ENCODE data around the gene PRAMEF15.
"Not testable (repeated sequence)": the region's sequence is repeated elsewhere in the genome, so short reads cannot be mapped to it uniquely, and the experiment has no call there.

PRAMEF15 gene

DNA sequence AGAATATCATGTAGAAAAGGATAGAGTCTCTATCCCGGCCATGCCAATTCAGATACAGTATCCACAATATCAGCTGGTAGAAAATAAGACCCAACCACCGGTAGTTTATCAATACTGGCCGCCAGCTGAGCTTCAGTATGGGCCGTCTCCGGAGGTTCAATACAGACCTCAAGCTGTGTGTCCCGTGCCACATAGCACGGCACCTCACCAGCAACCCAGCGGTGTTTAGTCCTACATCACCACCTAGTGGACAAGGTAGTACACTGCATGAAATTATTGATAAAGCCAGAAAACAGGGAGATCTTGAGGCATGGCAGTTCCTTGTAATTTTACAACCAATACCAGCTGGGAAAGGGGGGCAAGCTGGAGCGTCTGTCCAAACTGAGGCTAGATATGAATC lies 39.1 kb downstream of the PRAMEF15 start:
- not testable (repeated sequence) for DNase-seq; H2AK5ac ChIP-seq (ENCODE audit: low read length); H3K4me2 ChIP-seq (ENCODE audit: low read length); H3K27ac ChIP-seq (ENCODE audit: low read depth, low read length); H2AFZ ChIP-seq (ENCODE audit: insufficient read depth, low read length, poor library complexity); H4K8ac ChIP-seq (ENCODE audit: low read depth, low read length); H3K9me3 ChIP-seq (ENCODE audit: insufficient read depth, low read depth, low read length); H3K14ac ChIP-seq (ENCODE audit: low read length); H4K91ac ChIP-seq (ENCODE audit: low read depth, low read length); H3K79me2 ChIP-seq (ENCODE audit: control insufficient read depth, insufficient read depth, low read length, poor library complexity); H3K18ac ChIP-seq (ENCODE audit: low read length); H3K4ac ChIP-seq (ENCODE audit: low read depth, low read length); H3K36me3 ChIP-seq (ENCODE audit: control insufficient read depth in 1 of 2, insufficient read depth in 2 of 2, low read length in 2 of 2); H2BK120ac ChIP-seq (ENCODE audit: insufficient read depth, low read length, poor library complexity); H3K79me1 ChIP-seq (ENCODE audit: low read length); H2BK12ac ChIP-seq (ENCODE audit: low read length); H4K12ac ChIP-seq (ENCODE audit: low read depth, low read length); H3K4me3 ChIP-seq (ENCODE audit: low read depth, low read length); H3K27me3 ChIP-seq (ENCODE audit: insufficient read depth, low read length); H3K4me1 ChIP-seq (ENCODE audit: control insufficient read depth in 1 of 2, insufficient read depth in 2 of 2, low read length in 2 of 2); H2BK5ac ChIP-seq (ENCODE audit: low read depth, low read length, poor library complexity); H3K9ac ChIP-seq (ENCODE audit: low read length); H3K23ac ChIP-seq (ENCODE audit: low read length)
- no CpG with 5 or more reads among the region's 9 CpGs for WGBS (ENCODE audit: extremely low coverage, insufficient coverage, insufficient read length)

DNA sequence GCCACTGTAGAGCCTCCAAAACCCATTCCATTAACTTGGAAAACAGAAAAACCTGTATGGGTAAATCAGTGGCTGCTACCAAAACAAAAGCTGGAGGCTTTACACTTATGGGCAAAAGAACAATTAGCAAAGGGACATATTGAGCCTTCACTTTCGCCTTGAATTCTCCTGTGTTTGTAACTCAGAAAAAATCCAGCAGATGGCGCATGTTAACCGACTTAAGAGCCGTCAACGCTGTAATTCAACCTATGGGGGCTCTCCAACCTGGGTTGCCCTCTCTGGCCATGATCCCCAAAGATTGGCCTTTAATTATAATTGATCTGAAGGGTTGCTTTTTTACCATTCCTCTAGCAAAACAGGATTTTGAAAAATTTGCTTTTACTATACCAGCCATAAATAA lies 41.4 kb downstream of the PRAMEF15 start:
- not testable (repeated sequence) for H3K23ac ChIP-seq (ENCODE audit: low read length); H3K79me2 ChIP-seq (ENCODE audit: control insufficient read depth, insufficient read depth, low read length, poor library complexity); H4K12ac ChIP-seq (ENCODE audit: low read depth, low read length); H3K27me3 ChIP-seq (ENCODE audit: insufficient read depth, low read length); H2BK12ac ChIP-seq (ENCODE audit: low read length); H3K9me3 ChIP-seq (ENCODE audit: insufficient read depth, low read depth, low read length); H3K4me2 ChIP-seq (ENCODE audit: low read length); H3K4ac ChIP-seq (ENCODE audit: low read depth, low read length); H2BK5ac ChIP-seq (ENCODE audit: low read depth, low read length, poor library complexity); H3K18ac ChIP-seq (ENCODE audit: low read length); H3K14ac ChIP-seq (ENCODE audit: low read length); H2AK5ac ChIP-seq (ENCODE audit: low read length); H3K79me1 ChIP-seq (ENCODE audit: low read length); H2AFZ ChIP-seq (ENCODE audit: insufficient read depth, low read length, poor library complexity); H3K4me1 ChIP-seq (ENCODE audit: control insufficient read depth in 1 of 2, insufficient read depth in 2 of 2, low read length in 2 of 2); H3K27ac ChIP-seq (ENCODE audit: low read depth, low read length); H3K9ac ChIP-seq (ENCODE audit: low read length); H2BK120ac ChIP-seq (ENCODE audit: insufficient read depth, low read length, poor library complexity); H3K4me3 ChIP-seq (ENCODE audit: low read depth, low read length); H4K8ac ChIP-seq (ENCODE audit: low read depth, low read length); H4K91ac ChIP-seq (ENCODE audit: low read depth, low read length); H3K36me3 ChIP-seq (ENCODE audit: control insufficient read depth in 1 of 2, insufficient read depth in 2 of 2, low read length in 2 of 2)
- WGBS (ENCODE audit: extremely low coverage, insufficient coverage, insufficient read length): no CpG with 5 or more reads among the region's 5 CpGs
- DNase-seq: peak; percentile 26 to 80

DNA sequence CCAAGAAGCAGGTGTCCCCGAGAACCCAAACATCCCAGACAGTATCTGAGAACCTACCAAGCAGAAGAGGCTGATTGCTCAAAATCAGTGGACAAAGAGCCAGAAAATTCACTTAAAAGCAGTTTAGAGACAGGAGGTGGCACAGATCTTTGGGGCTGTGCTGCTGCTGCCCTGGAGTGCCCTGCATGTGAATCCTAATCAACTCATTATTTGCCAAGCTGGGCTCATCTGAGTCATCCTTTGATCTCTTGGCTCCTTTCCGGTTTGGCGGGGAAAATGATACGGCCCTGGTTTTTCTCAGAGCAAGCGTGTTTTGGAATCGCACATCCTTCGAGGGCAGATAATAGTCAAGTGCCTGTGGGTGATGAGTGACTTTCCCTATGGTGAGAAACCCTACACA lies 47.0 kb downstream of the PRAMEF15 start:
- DNase-seq; H3K4me1 ChIP-seq (ENCODE audit: control insufficient read depth in 1 of 2, insufficient read depth in 2 of 2, low read length in 2 of 2); H2BK120ac ChIP-seq (ENCODE audit: insufficient read depth, low read length, poor library complexity); H3K18ac ChIP-seq (ENCODE audit: low read length); H3K9ac ChIP-seq (ENCODE audit: low read length); H3K79me1 ChIP-seq (ENCODE audit: low read length); H3K27ac ChIP-seq (ENCODE audit: low read depth, low read length); H2AFZ ChIP-seq (ENCODE audit: insufficient read depth, low read length, poor library complexity); H3K23ac ChIP-seq (ENCODE audit: low read length); H2BK5ac ChIP-seq (ENCODE audit: low read depth, low read length, poor library complexity); H4K91ac ChIP-seq (ENCODE audit: low read depth, low read length); H3K14ac ChIP-seq (ENCODE audit: low read length); H3K4ac ChIP-seq (ENCODE audit: low read depth, low read length); H3K36me3 ChIP-seq (ENCODE audit: control insufficient read depth in 1 of 2, insufficient read depth in 2 of 2, low read length in 2 of 2); H2BK12ac ChIP-seq (ENCODE audit: low read length); H3K9me3 ChIP-seq (ENCODE audit: insufficient read depth, low read depth, low read length); H3K79me2 ChIP-seq (ENCODE audit: control insufficient read depth, insufficient read depth, low read length, poor library complexity); H3K4me2 ChIP-seq (ENCODE audit: low read length); H4K12ac ChIP-seq (ENCODE audit: low read depth, low read length); H2AK5ac ChIP-seq (ENCODE audit: low read length); H3K27me3 ChIP-seq (ENCODE audit: insufficient read depth, low read length); H3K4me3 ChIP-seq (ENCODE audit: low read depth, low read length); H4K8ac ChIP-seq (ENCODE audit: low read depth, low read length): not testable (repeated sequence)
- WGBS (ENCODE audit: extremely low coverage, insufficient coverage, insufficient read length): no CpG with 5 or more reads among the region's 7 CpGs

DNA sequence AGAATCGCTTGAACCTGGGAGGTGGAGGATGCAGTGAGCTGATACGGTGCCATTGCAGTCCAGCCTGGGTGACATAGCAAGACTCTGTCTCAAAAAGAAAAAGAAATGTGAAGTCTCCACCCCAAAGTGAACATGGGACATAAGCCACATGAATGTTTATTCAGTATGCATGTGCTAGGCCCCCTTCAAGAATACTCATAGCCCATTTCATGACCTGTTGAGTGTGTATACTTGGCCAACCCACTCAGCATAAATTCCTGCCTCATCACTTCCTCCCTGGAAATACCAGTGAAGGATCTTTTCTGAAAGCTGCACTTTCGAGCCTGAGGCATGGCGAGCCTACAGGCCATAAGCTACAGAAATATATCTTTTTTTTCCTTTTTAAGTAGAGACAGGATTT lies 49.5 kb downstream of the PRAMEF15 start:
- H3K4ac ChIP-seq (ENCODE audit: low read depth, low read length); H4K91ac ChIP-seq (ENCODE audit: low read depth, low read length); H3K9me3 ChIP-seq (ENCODE audit: insufficient read depth, low read depth, low read length); H3K4me1 ChIP-seq (ENCODE audit: control insufficient read depth in 1 of 2, insufficient read depth in 2 of 2, low read length in 2 of 2); H3K79me1 ChIP-seq (ENCODE audit: low read length); H3K9ac ChIP-seq (ENCODE audit: low read length); H3K23ac ChIP-seq (ENCODE audit: low read length); H3K18ac ChIP-seq (ENCODE audit: low read length); H3K79me2 ChIP-seq (ENCODE audit: control insufficient read depth, insufficient read depth, low read length, poor library complexity); H2AK5ac ChIP-seq (ENCODE audit: low read length); H3K27ac ChIP-seq (ENCODE audit: low read depth, low read length); H4K12ac ChIP-seq (ENCODE audit: low read depth, low read length); H4K8ac ChIP-seq (ENCODE audit: low read depth, low read length); H2AFZ ChIP-seq (ENCODE audit: insufficient read depth, low read length, poor library complexity); H3K4me3 ChIP-seq (ENCODE audit: low read depth, low read length); H2BK5ac ChIP-seq (ENCODE audit: low read depth, low read length, poor library complexity); DNase-seq; H3K36me3 ChIP-seq (ENCODE audit: control insufficient read depth in 1 of 2, insufficient read depth in 2 of 2, low read length in 2 of 2); H3K14ac ChIP-seq (ENCODE audit: low read length); H2BK12ac ChIP-seq (ENCODE audit: low read length); H3K27me3 ChIP-seq (ENCODE audit: insufficient read depth, low read length); H2BK120ac ChIP-seq (ENCODE audit: insufficient read depth, low read length, poor library complexity); H3K4me2 ChIP-seq (ENCODE audit: low read length): not testable (repeated sequence)
- no CpG with 5 or more reads among the region's 4 CpGs for WGBS (ENCODE audit: extremely low coverage, insufficient coverage, insufficient read length)
